Hepatocyte (in vitro differentiated cells): ENCODE measurements around the gene RALA.

ENCODE experiments used
- CTCF ChIP-seq: fragments of 200-600 bp; sonication (generic); IDR thresholded peaks from 2 replicates; pipeline ENCODE4 v1.5.1; 2016; ENCODE audit warnings: antibody characterized with exemption, mild to moderate bottlenecking; ENCODE audit not compliant: poor library complexity
- EZH2 ChIP-seq: fragments of 200-600 bp; sonication (generic); IDR thresholded peaks from 2 replicates; pipeline ENCODE4 v1.6.1; 2016; ENCODE audit warnings: antibody characterized with exemption, mild to moderate bottlenecking, borderline replicate concordance
- EZH2phosphoT487 ChIP-seq: fragments of 200-600 bp; sonication (generic); IDR thresholded peaks from one replicate; pipeline ENCODE4 v1.6.1; 2018; ENCODE audit warnings: antibody characterized with exemption, mild to moderate bottlenecking, low read depth, moderate library complexity; ENCODE audit not compliant: unreplicated experiment, severe bottlenecking

- TF ChIP-seq CTCF (no peak), EZH2 (no peak), EZH2phosphoT487 (no peak)
Measured at GRCh38 chr7:39618868-39619267, 4.5 kb upstream of the RALA start.
